K562 (cell line): ENCODE measurements around the gene ACY1. TPM values are rescaled to one million over a fixed set of nuclear protein-coding genes. Genes with fewer than 3 reads are reported as not detected.

Experiments used
- BCOR ChIP-seq: fragments of 450-650 bp; IDR thresholded peaks from 2 replicates; pipeline ENCODE4 v1.6.1; 2016
- BHLHE40 ChIP-seq: IDR thresholded peaks from 2 replicates; pipeline ENCODE4 v1.6.1; 2011; ENCODE audit warnings: low read length, improper control_type of control experiment
- FOXK1 ChIP-seq: sonication (generic); formaldehyde crosslinking; IDR thresholded peaks from 2 replicates; pipeline ENCODE4 v1.8.0; 2022; ENCODE audit warnings: missing genetic modification reagents, mild to moderate bottlenecking, borderline replicate concordance
- ILK ChIP-seq: fragments of 450-650 bp; IDR thresholded peaks from 2 replicates; pipeline ENCODE4 v1.6.1; 2016; ENCODE audit warnings: missing genetic modification characterization, low read depth, mild to moderate bottlenecking, missing compliant biosample characterization, moderate library complexity, borderline replicate concordance
- PHB ChIP-seq: fragments of 250-450 bp; sonication (Bioruptor Pico); IDR thresholded peaks from 2 replicates; pipeline ENCODE4 v1.5.0; 2021
- RBM15 ChIP-seq: fragments of 200-400 bp; formaldehyde crosslinking; IDR thresholded peaks from 2 replicates; pipeline ENCODE4 v1.6.1; 2018; ENCODE audit warnings: mild to moderate bottlenecking, low read length, moderate library complexity; ENCODE audit not compliant: insufficient read depth
- RBM22 ChIP-seq: fragments of 200-400 bp; formaldehyde crosslinking; IDR thresholded peaks from 2 replicates; pipeline ENCODE4 v1.6.1; 2018; ENCODE audit warnings: low read length, low read depth; ENCODE audit not compliant: poor library complexity, severe bottlenecking
- RBM39 ChIP-seq: fragments of 200-400 bp; formaldehyde crosslinking; optimal IDR thresholded peaks from 2 replicates; pipeline ENCODE3; 2018; ENCODE audit warnings: low read depth, low read length
- SMAD4 ChIP-seq: fragments of 250-450 bp; sonication (Bioruptor Pico); conservative IDR thresholded peaks from 2 replicates; pipeline ENCODE4 v1.8.0; 2021; ENCODE audit warnings: inconsistent platforms, mild to moderate bottlenecking, moderate library complexity
- SREBF2 ChIP-seq: sonication (generic); formaldehyde crosslinking; IDR thresholded peaks from 2 replicates; pipeline ENCODE4 v1.4.0; 2020; ENCODE audit warnings: mild to moderate bottlenecking, missing genetic modification reagents
- SRSF9 ChIP-seq: fragments of 200-400 bp; formaldehyde crosslinking; IDR thresholded peaks from 2 replicates; pipeline ENCODE4 v1.6.1; 2017; ENCODE audit warnings: low read depth, low read length, borderline replicate concordance
- YY1 ChIP-seq, 3 experiments: IDR thresholded peaks; 2 replicates each; pipeline ENCODE4 v1.6.1; 2011; ENCODE audit warnings: low read length in 2 of 3, mild to moderate bottlenecking in 2 of 3, moderate library complexity in 2 of 3, borderline replicate concordance in 1 of 3, control low read depth in 1 of 3, low read depth in 1 of 3; ENCODE audit not compliant: insufficient read depth in 3 of 3, insufficient replicate concordance in 2 of 3, control insufficient read depth in 1 of 3, insufficient read length in 1 of 3; ENCODE audit errors: extremely low read depth in 1 of 3
- ZNF707 ChIP-seq: fragments of 250-450 bp; sonication (Bioruptor Pico); conservative IDR thresholded peaks from 2 replicates; pipeline ENCODE4 v1.8.0; 2022; ENCODE audit warnings: inconsistent platforms, mild to moderate bottlenecking, moderate library complexity
- polyA plus RNA-seq, 8 experiments: library from polyadenylated mRNA; depleted of rRNA in 4 of 8; stranded (reverse) in 5 of 8; unstranded in 3 of 8; fragments of >200 nt; fragmentation: Nextera tagmentation in 2 of 8; fragmentation: Illumina TruSeq in 1 of 8; extraction: Ambion mirVana in 2 of 8; extraction: Trizol in 1 of 8; gene quantifications; 2 replicates each; pipeline versions ENCODE4 v1.2.1 to v1.2.3, GENCODE V29; 2011 to 2014; ENCODE audit warnings: inconsistent platforms in 1 of 8, missing spikeins in 1 of 8
- total RNA-seq, 7 experiments: library from RNA; depleted of rRNA in 6 of 7; stranded (reverse); fragments of >200 nt in 6 of 7; fragmentation: Illumina TruSeq in 2 of 7; extraction: Trizol in 2 of 7; gene quantifications; 2 replicates each; pipeline versions ENCODE4 v1.2.1 to v1.2.3, GENCODE V29; 2011 to 2021; ENCODE audit warnings: low replicate concordance in 1 of 7
- TF ChIP-seq, protein P1 (sequence below): fragments of 150-350 bp; conservative IDR thresholded peaks from 2 replicates; pipeline ENCODE4 v1.6.1; 2014; ENCODE audit warnings: low read length
- TF ChIP-seq, protein P2 (sequence below), 3 experiments: fragments of 200-800 bp in 1 of 3; sonication (Bioruptor generic) in 1 of 3; sonication (generic) in 1 of 3; formaldehyde crosslinking in 1 of 3; IDR thresholded peaks; 2 replicates each; pipeline versions ENCODE4 v1.6.1 to v1.8.0; 2016 to 2022; ENCODE audit warnings: mild to moderate bottlenecking in 2 of 3, missing compliant biosample characterization in 2 of 3, missing genetic modification characterization in 2 of 3, missing genetic modification reagents in 1 of 3
- TF ChIP-seq, protein P3 (sequence below), 2 experiments: fragments of 450-650 bp; IDR thresholded peaks; 2 replicates each; pipeline ENCODE4 v1.6.1; 2016
- TF ChIP-seq, protein P4 (sequence below): fragments of 450-650 bp; IDR thresholded peaks from 2 replicates; pipeline ENCODE4 v1.6.1; 2016; ENCODE audit warnings: antibody characterized with exemption
- TF ChIP-seq, protein P5 (sequence below): fragments of 250-450 bp; sonication (Bioruptor Pico); IDR thresholded peaks from 2 replicates; pipeline ENCODE4 v1.8.0; 2021; ENCODE audit warnings: borderline replicate concordance, mild to moderate bottlenecking, moderate library complexity; ENCODE audit not compliant: poor library complexity, severe bottlenecking

ACY1 gene
- total and polyA plus RNA-seq, 9 of the 15 experiments (the other 6 are each of a cell fraction or from before 2014, with no cell fraction given) = 70.7 to 195 (median 123) TPM

DNA sequence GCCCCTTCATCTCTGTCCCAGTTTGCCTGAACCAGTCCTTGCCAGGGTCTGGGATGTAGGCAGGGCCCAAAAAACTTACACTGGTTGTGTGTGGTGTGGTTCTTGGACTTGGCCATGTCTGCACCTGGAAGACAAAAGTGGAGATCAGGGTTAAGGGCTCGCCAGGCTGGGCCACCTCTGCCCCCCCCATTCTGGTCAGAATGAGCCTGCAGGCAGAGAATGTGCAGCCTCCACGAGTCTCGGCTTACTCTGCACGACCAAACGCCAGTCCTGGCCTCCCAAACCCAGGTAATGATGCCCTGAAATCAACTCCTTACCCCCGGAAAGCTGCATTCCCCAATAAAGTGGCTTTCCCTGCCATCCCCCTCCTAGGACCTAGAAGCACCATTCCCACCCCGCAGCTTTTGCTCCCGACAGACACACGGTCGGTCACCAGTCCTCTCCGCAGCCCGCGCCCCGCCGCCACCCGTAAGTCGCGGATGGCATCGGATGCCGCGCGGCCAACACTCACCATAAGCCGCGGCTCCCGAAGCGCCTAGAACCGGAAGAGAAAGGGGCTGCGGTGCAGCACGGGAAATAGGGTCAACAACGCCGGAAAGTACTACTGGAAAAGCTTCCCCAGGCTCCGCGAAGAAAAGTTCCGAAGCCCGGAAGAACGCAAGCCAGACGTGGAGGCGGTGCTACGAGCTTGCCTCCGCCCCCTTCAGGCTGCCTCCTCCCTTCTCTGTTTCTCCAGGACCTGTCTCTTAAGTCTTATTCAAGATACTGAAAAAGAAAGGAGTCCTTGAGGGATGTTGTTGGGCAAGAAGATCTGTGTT is 12.2 kb downstream of the ACY1 start, which contains the start of gene RPL29 (continued):
- TF ChIP-seq BCOR (0 out of 2 replicates have a peak, but pooled peaks have one; percentile 31), PHB (CRISPR knock-in tag) (0 out of 2 replicates have a peak, but pooled peaks have one; percentile 53), BHLHE40 (peak; percentile 49; the same call in 1 of the 2 replicates), SMAD4 (CRISPR knock-in tag) (no peak), ILK (tag) (no peak), FOXK1 (CRISPR knock-in tag) (no peak), YY1 (IDR thresholded peaks at IDR 0.05; ENCODE audit: borderline replicate concordance in 1 of 3, control insufficient read depth in 1 of 3, extremely low read depth in 1 of 3, insufficient read depth in 3 of 3, insufficient read length in 1 of 3, insufficient replicate concordance in 2 of 3, low read depth in 1 of 3, low read length in 2 of 3) (peak in 2 of 3 experiments; percentile 31 to 36), SREBF2 (CRISPR knock-in tag) (no peak), SRSF9 (no peak), RBM15 (no peak), RBM39 (no peak), RBM22 (peak; percentile 87), ZNF707 (CRISPR knock-in tag) (no peak)
- TF ChIP-seq, protein P1, sequence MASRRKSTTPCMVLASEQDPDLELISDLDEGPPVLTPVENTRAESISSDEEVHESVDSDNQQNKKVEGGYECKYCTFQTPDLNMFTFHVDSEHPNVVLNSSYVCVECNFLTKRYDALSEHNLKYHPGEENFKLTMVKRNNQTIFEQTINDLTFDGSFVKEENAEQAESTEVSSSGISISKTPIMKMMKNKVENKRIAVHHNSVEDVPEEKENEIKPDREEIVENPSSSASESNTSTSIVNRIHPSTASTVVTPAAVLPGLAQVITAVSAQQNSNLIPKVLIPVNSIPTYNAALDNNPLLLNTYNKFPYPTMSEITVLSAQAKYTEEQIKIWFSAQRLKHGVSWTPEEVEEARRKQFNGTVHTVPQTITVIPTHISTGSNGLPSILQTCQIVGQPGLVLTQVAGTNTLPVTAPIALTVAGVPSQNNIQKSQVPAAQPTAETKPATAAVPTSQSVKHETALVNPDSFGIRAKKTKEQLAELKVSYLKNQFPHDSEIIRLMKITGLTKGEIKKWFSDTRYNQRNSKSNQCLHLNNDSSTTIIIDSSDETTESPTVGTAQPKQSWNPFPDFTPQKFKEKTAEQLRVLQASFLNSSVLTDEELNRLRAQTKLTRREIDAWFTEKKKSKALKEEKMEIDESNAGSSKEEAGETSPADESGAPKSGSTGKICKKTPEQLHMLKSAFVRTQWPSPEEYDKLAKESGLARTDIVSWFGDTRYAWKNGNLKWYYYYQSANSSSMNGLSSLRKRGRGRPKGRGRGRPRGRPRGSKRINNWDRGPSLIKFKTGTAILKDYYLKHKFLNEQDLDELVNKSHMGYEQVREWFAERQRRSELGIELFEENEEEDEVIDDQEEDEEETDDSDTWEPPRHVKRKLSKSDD = 0 out of 2 replicates have a peak, but pooled peaks have one; percentile 51
- TF ChIP-seq, protein P2, sequence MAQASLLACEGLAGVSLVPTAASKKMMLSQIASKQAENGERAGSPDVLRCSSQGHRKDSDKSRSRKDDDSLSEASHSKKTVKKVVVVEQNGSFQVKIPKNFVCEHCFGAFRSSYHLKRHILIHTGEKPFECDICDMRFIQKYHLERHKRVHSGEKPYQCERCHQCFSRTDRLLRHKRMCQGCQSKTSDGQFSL (CRISPR knock-in tag; IDR thresholded peaks at IDR 0.05) = peak; percentile 94
- TF ChIP-seq, protein P2 (tag; IDR thresholded peaks at IDR 0.05) = peak in 1 of 2 experiments; percentile 86; a peak in 2 of 4 replicates
- TF ChIP-seq, protein P3, sequence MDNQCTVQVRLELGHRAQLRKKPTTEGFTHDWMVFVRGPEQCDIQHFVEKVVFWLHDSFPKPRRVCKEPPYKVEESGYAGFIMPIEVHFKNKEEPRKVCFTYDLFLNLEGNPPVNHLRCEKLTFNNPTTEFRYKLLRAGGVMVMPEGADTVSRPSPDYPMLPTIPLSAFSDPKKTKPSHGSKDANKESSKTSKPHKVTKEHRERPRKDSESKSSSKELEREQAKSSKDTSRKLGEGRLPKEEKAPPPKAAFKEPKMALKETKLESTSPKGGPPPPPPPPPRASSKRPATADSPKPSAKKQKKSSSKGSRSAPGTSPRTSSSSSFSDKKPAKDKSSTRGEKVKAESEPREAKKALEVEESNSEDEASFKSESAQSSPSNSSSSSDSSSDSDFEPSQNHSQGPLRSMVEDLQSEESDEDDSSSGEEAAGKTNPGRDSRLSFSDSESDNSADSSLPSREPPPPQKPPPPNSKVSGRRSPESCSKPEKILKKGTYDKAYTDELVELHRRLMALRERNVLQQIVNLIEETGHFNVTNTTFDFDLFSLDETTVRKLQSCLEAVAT (IDR thresholded peaks at IDR 0.05) = 0 out of 4 replicates have a peak, but pooled peaks of 1 of the 2 experiments have one; percentile 34
- TF ChIP-seq, protein P4, sequence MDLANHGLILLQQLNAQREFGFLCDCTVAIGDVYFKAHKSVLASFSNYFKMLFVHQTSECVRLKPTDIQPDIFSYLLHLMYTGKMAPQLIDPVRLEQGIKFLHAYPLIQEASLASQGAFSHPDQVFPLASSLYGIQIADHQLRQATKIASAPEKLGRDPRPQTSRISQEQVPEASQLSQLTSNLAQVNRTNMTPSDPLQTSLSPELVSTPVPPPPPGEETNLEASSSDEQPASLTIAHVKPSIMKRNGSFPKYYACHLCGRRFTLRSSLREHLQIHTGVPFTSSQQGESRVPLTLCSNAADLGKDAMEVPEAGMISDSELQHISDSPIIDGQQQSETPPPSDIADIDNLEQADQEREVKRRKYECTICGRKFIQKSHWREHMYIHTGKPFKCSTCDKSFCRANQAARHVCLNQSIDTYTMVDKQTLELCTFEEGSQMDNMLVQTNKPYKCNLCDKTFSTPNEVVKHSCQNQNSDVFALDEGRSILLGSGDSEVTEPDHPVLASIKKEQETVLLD = no peak
- TF ChIP-seq, protein P5, sequence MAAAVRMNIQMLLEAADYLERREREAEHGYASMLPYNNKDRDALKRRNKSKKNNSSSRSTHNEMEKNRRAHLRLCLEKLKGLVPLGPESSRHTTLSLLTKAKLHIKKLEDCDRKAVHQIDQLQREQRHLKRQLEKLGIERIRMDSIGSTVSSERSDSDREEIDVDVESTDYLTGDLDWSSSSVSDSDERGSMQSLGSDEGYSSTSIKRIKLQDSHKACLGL (CRISPR knock-in tag) = no peak
